Measurements from ENCODE around the gene HMCES.

- TF ChIP-seq CTCF (tag by site-specific recombination; IDR thresholded peaks at IDR 0.05) (no peak), ZNF830 (tag by site-specific recombination; IDR thresholded peaks at IDR 0.05; ENCODE audit: low read depth) (no peak), ZBTB10 (tag by site-specific recombination; IDR thresholded peaks at IDR 0.05) (no peak)
Observed at GRCh38 chr3:129348734-129349133, 70.1 kb downstream of the HMCES start.
